B cell (primary cell): ENCODE data around the gene ERBB4. TPM values are rescaled to one million over a fixed set of nuclear protein-coding genes. Genes with fewer than 3 reads are reported as not detected.

Source experiments
- ATAC-seq: fragments of 200-7000 bp; cut with Tn5 transposase; one replicate; pipeline ENCODE4 v1.10.0; 2021; ENCODE audit warnings: low read depth, mild to moderate bottlenecking, moderate number of reproducible peaks, moderate library complexity
- CTCF ChIA-PET: fragments of 350-600 bp; sonication (Branson Sonifier 250); formaldehyde crosslinking; loops from one replicate; lab custom pipeline; 2021; ENCODE audit warnings: antibody characterized with exemption, inconsistent platforms; lab: Charles Lee
- POLR2A ChIA-PET: fragments of 350-600 bp; sonication (Branson Sonifier 250); formaldehyde crosslinking; loops from one replicate; lab custom pipeline; 2021; ENCODE audit warnings: antibody characterized with exemption; lab: Charles Lee
- DNase-seq: peaks from one replicate; pipeline ENCODE4 v3.0.0; 2013
- H2AFZ ChIP-seq: 2 replicates; pipeline ENCODE4 v1.6.1; 2012; ENCODE audit warnings: mild to moderate bottlenecking, low read depth, low read length; ENCODE audit not compliant: insufficient read depth, poor library complexity, severe bottlenecking
- H3K27ac ChIP-seq, 2 donors: 1 replicate in 1 of 2; 2 replicates in 1 of 2; pipeline ENCODE4 v1.5.1; 2012 to 2013; ENCODE audit warnings: low read length in 2 of 2, mild to moderate bottlenecking in 2 of 2, moderate library complexity in 1 of 2
- H3K27me3 ChIP-seq, 4 experiments: fragments of 200-600 bp in 1 of 4; sonication (generic) in 1 of 4; replicated peaks in 1 of 4; 1 replicate in 2 of 4; 2 replicates in 2 of 4; pipeline versions ENCODE4 v1.6.1 to v1.7.0; 2013 to 2016; ENCODE audit warnings: low read length in 3 of 4, mild to moderate bottlenecking in 2 of 4, mixed read lengths in 1 of 4, moderate library complexity in 1 of 4; ENCODE audit not compliant: insufficient read depth in 4 of 4, control insufficient read depth in 3 of 4; ENCODE audit errors: control extremely low read depth in 1 of 4
- H3K36me3 ChIP-seq, 2 experiments: replicated peaks in 1 of 2; 1 replicate in 1 of 2; 2 replicates in 1 of 2; pipeline versions ENCODE4 v1.6.1 to v1.7.1; 2013; ENCODE audit warnings: low read length in 1 of 2; ENCODE audit not compliant: insufficient read depth in 2 of 2, control insufficient read depth in 1 of 2; ENCODE audit errors: control extremely low read depth in 1 of 2, extremely low read depth in 1 of 2
- H3K4me1 ChIP-seq, 2 donors: fragments of 200-600 bp in 1 of 2; sonication (generic) in 1 of 2; 1 replicate in 1 of 2; 2 replicates in 1 of 2; pipeline versions ENCODE4 v1.5.1 to v1.6.1; 2013 to 2017; ENCODE audit warnings: low read length in 2 of 2; ENCODE audit not compliant: control insufficient read depth in 2 of 2, insufficient read depth in 2 of 2
- H3K4me2 ChIP-seq: replicated peaks from 2 replicates; pipeline ENCODE3; 2012; ENCODE audit warnings: mild to moderate bottlenecking, low read depth, low read length; ENCODE audit not compliant: poor library complexity, severe bottlenecking
- H3K4me3 ChIP-seq, 5 experiments: fragments of 200-600 bp in 1 of 5; sonication (generic) in 1 of 5; 1 replicate in 3 of 5; 2 replicates in 2 of 5; pipeline versions ENCODE4 v1.5.1 to v1.7.0; 2011 to 2016; ENCODE audit warnings: low read length in 4 of 5, mild to moderate bottlenecking in 4 of 5, low read depth in 2 of 5, control low read depth in 1 of 5, moderate library complexity in 1 of 5; ENCODE audit not compliant: insufficient read depth in 1 of 5; ENCODE audit errors: control extremely low read depth in 1 of 5, extremely low read depth in 1 of 5
- H3K79me2 ChIP-seq: fragments of 200-600 bp; sonication (generic); one replicate; pipeline ENCODE4 v1.6.0; 2016; ENCODE audit warnings: low read length; ENCODE audit not compliant: control insufficient read depth, insufficient read depth
- H3K9ac ChIP-seq: fragments of 200-600 bp; sonication (generic); 2 replicates; pipeline ENCODE4 v1.6.1; 2017; ENCODE audit warnings: mild to moderate bottlenecking, low read length, moderate library complexity
- H3K9me3 ChIP-seq, 3 donors: one replicate each; pipeline versions ENCODE4 v1.6.1 to v1.7.1; 2013; ENCODE audit warnings: low read length in 2 of 3; ENCODE audit not compliant: control insufficient read depth in 2 of 3, insufficient read depth in 1 of 3; ENCODE audit errors: control extremely low read depth in 1 of 3
- H4K20me1 ChIP-seq: 2 replicates; pipeline ENCODE4 v1.6.0; 2012; ENCODE audit warnings: mild to moderate bottlenecking, low read length; ENCODE audit not compliant: insufficient read depth, control insufficient read depth, poor library complexity, severe bottlenecking
- H3K27ac Mint-ChIP-seq: one replicate; pipeline ENCODE4 v1.8.0; 2021; ENCODE audit warnings: mixed read lengths
- H3K27me3 Mint-ChIP-seq: one replicate; pipeline ENCODE4 v1.8.0; 2021; ENCODE audit warnings: mixed read lengths
- H3K4me1 Mint-ChIP-seq: one replicate; pipeline ENCODE4 v1.8.0; 2021; ENCODE audit warnings: mixed read lengths
- H3K4me3 Mint-ChIP-seq: one replicate; pipeline ENCODE4 v1.8.0; 2021; ENCODE audit warnings: mixed read lengths
- H3K9me3 Mint-ChIP-seq: one replicate; pipeline ENCODE4 v1.8.0; 2022; ENCODE audit warnings: mixed read lengths; ENCODE audit not compliant: insufficient read depth
- EZH2 ChIP-seq: IDR thresholded peaks from 2 replicates; pipeline ENCODE4 v1.6.1; 2012; ENCODE audit warnings: borderline replicate concordance, low read depth, mild to moderate bottlenecking, moderate library complexity, low read length; ENCODE audit not compliant: insufficient read depth, poor library complexity, severe bottlenecking
- WGBS: methylation state at CpG from one replicate; pipeline ENCODE4 v1.1.5; 2013; ENCODE audit warnings: missing lambda C conversion rate; ENCODE audit not compliant: insufficient coverage; 5-methylcytosine and 5-hydroxymethylcytosine counted together
- intact Hi-C: fragments of 100-400 bp; cut with micrococcal nuclease; formaldehyde crosslinking; loops from one replicate; pipeline ENCODE4 v1.10.0; 2022
- polyA plus RNA-seq: library from polyadenylated mRNA; depleted of rRNA; stranded (reverse); fragments of >200 nt; gene quantifications from 2 replicates; pipeline ENCODE4 v1.2.3, GENCODE V29; 2012
- total RNA-seq, 2 donors: library from RNA; stranded (reverse); fragments of 120-200 nt in 1 of 2; gene quantifications; 1 replicate in 1 of 2; 2 replicates in 1 of 2; pipeline versions ENCODE4 v1.2.3 to v1.2.4, GENCODE V29; 2013 to 2022
- TF ChIP-seq, protein P1 (sequence below): fragments of 200-600 bp; IDR thresholded peaks from one replicate; pipeline ENCODE4 v1.8.0; 2022; ENCODE audit warnings: antibody characterized with exemption, mild to moderate bottlenecking

ERBB4 gene
- total and polyA plus RNA-seq, 2 donors (not counting 1 experiment from before 2014, with no cell fraction given) = not detected

DNA sequence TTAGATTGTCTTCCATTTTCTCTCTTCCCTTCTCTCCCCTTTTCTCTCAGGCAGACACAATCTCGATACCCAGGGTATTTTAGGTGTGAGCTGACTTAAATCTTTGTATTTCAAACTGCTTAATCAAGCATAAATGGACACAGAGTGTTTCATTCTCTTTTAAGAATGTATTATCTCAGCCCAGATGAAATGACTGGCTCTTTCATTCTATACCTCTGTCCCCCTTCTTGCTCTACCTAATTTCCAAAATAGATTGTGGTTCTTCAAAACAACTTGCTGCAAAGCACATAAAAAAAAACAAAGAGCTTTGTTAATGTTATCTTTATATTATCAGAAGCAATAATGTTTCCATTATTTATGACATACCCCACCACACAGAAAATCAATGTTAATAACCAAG is 514.6 kb downstream of the ERBB4 start:
- ChIA-PET POLR2A (no interaction called here), CTCF (interaction anchor here (0.7 kb wide), 2 partner anchors 8 to 44 kb away, joined by 3 read pairs; no protein-coding TSS in a partner anchor)
- Histone ChIP-seq H2AFZ (no peak overlapping the region), H3K9ac (no peak overlapping the region), H3K4me1 (no peaks in the 10 kb centered on the region), H3K79me2 (no peaks in the 10 kb centered on the region), H3K4me3 (no peak overlapping the region), H3K27me3 (no peaks in the 10 kb centered on the region), H3K9me3 (no peaks in the 10 kb centered on the region), H3K4me2 (no peak overlapping the region), H3K36me3 (no peaks in the 10 kb centered on the region), H3K27ac (no peak overlapping the region), H4K20me1 (no peaks in the 10 kb centered on the region)
- no peaks in the 10 kb centered on the region for H3K4me1 Mint-ChIP-seq
- no CpG with 5 or more reads among the region's 1 CpG for WGBS
- H3K9me3 Mint-ChIP-seq = no peaks in the 10 kb centered on the region
- intact Hi-C loops = no loop called here
- no peaks in the 10 kb centered on the region for H3K27me3 Mint-ChIP-seq
- ATAC-seq = no peak
- DNase-seq = no peak
- TF ChIP-seq, protein P1, sequence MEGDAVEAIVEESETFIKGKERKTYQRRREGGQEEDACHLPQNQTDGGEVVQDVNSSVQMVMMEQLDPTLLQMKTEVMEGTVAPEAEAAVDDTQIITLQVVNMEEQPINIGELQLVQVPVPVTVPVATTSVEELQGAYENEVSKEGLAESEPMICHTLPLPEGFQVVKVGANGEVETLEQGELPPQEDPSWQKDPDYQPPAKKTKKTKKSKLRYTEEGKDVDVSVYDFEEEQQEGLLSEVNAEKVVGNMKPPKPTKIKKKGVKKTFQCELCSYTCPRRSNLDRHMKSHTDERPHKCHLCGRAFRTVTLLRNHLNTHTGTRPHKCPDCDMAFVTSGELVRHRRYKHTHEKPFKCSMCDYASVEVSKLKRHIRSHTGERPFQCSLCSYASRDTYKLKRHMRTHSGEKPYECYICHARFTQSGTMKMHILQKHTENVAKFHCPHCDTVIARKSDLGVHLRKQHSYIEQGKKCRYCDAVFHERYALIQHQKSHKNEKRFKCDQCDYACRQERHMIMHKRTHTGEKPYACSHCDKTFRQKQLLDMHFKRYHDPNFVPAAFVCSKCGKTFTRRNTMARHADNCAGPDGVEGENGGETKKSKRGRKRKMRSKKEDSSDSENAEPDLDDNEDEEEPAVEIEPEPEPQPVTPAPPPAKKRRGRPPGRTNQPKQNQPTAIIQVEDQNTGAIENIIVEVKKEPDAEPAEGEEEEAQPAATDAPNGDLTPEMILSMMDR = no peak
- no peak for TF ChIP-seq EZH2
- H3K4me3 Mint-ChIP-seq = no peak overlapping the region
- no peak overlapping the region for H3K27ac Mint-ChIP-seq

DNA sequence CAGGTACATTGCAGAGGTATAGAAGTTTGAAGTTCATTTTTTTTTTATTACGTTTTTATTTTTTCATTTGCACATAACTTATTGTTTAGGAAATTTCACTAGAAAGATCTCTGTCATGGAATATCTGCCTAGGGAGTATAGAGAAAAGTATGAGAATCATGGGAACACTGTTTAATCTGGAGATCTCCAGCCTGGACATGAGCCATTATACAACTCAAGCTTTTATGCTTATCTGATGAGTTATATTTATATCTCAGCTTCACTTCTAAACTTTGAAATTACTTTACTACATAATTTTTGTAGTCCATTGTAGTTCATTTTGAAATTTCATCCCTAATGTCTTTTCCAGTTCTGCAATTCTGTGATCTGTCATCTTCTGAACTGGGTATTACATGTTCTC is 515.6 kb downstream of the ERBB4 start:
- intact Hi-C loops = no loop called here
- TF ChIP-seq, protein P1 = no peak
- no peak for TF ChIP-seq EZH2
- POLR2A ChIA-PET = no interaction called here
- Histone ChIP-seq H3K79me2 (no peaks in the 10 kb centered on the region), H3K4me3 (no peak overlapping the region), H3K4me1 (no peaks in the 10 kb centered on the region), H2AFZ (no peak overlapping the region), H4K20me1 (no peaks in the 10 kb centered on the region), H3K27ac (no peak overlapping the region), H3K9ac (no peak overlapping the region), H3K4me2 (no peak overlapping the region), H3K9me3 (no peaks in the 10 kb centered on the region), H3K27me3 (no peaks in the 10 kb centered on the region), H3K36me3 (no peaks in the 10 kb centered on the region)
- no peak overlapping the region for H3K27ac Mint-ChIP-seq
- H3K4me1 Mint-ChIP-seq = no peaks in the 10 kb centered on the region
- no peaks in the 10 kb centered on the region for H3K9me3 Mint-ChIP-seq
- ATAC-seq (no peak), DNase-seq (no peak)
- no peaks in the 10 kb centered on the region for H3K27me3 Mint-ChIP-seq
- CTCF ChIA-PET = no interaction called here
- no CpG with 5 or more reads among the region's 1 CpG for WGBS
- H3K4me3 Mint-ChIP-seq = no peak overlapping the region
